ENCODE results near the gene DOK5. TPM values are rescaled to one million over a fixed set of nuclear protein-coding genes. Genes with fewer than 3 reads are reported as not detected.

Gene DOK5
- total and polyA plus RNA-seq, 2 of the 4 experiments (the other 2 are of a cell fraction): 2.8 to 3.9 TPM

DNA sequence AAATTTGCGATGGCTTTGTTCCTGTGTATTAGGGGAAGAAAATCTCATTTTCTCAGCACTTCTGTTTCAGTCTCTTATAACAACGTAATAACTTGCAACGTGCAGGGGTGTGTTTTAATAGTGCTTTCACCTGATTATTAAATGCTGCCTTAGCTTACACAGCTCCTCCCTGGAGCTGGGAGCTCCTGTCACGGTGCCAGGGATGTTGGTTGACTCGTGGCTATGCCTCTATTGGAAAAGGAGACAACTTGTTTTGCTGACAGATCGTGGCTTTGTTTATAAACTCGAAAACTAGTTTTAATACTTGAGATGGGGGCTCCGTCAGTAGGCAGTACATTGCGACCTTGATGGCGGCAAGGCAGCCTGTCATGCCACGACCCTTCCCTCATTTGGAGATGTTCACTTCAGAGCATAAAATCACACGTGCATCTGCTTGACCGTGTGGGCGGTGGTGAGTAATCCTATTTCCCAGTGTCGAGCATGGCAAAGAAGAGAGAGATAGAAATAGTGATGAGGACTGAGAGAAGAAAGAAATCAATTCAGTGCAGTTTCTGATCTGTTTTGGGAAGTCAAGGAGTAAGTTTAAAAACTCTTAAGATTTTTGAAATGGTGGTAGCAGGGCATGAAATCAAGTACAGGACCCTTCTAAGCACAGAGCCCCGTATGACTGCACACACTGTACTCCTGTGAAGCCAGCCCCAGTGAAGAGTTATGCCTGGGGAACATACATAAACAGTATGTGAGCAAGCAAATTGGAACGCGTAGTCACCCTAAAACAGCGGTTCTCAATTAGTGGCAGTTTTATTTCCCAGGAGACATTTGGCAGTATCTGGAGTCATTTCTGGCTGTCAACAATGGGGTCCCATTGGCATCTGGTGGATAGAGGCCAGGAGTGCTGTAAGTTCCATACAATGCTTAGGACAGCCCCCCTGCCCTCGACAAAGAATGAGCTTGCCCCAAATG lies 147.2 kb downstream of the DOK5 start:
- no peak for TF ChIP-seq RCOR1 (IDR thresholded peaks at IDR 0.05; ENCODE audit: insufficient replicate concordance, low read length)
- TF ChIP-seq MAFK (IDR thresholded peaks at IDR 0.05; ENCODE audit: low read depth, low read length): no peak
- TF ChIP-seq, protein P1, sequence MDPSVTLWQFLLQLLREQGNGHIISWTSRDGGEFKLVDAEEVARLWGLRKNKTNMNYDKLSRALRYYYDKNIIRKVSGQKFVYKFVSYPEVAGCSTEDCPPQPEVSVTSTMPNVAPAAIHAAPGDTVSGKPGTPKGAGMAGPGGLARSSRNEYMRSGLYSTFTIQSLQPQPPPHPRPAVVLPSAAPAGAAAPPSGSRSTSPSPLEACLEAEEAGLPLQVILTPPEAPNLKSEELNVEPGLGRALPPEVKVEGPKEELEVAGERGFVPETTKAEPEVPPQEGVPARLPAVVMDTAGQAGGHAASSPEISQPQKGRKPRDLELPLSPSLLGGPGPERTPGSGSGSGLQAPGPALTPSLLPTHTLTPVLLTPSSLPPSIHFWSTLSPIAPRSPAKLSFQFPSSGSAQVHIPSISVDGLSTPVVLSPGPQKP (IDR thresholded peaks at IDR 0.05; ENCODE audit: borderline replicate concordance, low read depth, low read length): no peak
- no peak for TF ChIP-seq NFE2L2 (IDR thresholded peaks at IDR 0.05; ENCODE audit: low read depth, low read length)
- no peak for TF ChIP-seq FOS (IDR thresholded peaks at IDR 0.05; ENCODE audit: low read depth, low read length)
- TF ChIP-seq, protein P2, sequence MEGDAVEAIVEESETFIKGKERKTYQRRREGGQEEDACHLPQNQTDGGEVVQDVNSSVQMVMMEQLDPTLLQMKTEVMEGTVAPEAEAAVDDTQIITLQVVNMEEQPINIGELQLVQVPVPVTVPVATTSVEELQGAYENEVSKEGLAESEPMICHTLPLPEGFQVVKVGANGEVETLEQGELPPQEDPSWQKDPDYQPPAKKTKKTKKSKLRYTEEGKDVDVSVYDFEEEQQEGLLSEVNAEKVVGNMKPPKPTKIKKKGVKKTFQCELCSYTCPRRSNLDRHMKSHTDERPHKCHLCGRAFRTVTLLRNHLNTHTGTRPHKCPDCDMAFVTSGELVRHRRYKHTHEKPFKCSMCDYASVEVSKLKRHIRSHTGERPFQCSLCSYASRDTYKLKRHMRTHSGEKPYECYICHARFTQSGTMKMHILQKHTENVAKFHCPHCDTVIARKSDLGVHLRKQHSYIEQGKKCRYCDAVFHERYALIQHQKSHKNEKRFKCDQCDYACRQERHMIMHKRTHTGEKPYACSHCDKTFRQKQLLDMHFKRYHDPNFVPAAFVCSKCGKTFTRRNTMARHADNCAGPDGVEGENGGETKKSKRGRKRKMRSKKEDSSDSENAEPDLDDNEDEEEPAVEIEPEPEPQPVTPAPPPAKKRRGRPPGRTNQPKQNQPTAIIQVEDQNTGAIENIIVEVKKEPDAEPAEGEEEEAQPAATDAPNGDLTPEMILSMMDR (conservative IDR thresholded peaks at IDR 0.05; ENCODE audit: low read depth, low read length): no peak
- TF ChIP-seq MAZ (IDR thresholded peaks at IDR 0.05; ENCODE audit: borderline replicate concordance, low read depth, low read length): no peak
- TF ChIP-seq BHLHE40 (IDR thresholded peaks at IDR 0.05; ENCODE audit: low read depth, low read length): no peak
- TF ChIP-seq RAD21 (IDR thresholded peaks at IDR 0.05; ENCODE audit: low read length): no peak
- TF ChIP-seq POLR2A (IDR thresholded peaks at IDR 0.05; ENCODE audit: low read depth, low read length): no peak
- in situ Hi-C loops (cut with MboI; ENCODE audit: low sequenced_read_pairs): no loop called here

More for the DNA sequence above, 147.2 kb downstream of the DOK5 start:
- no peak overlapping the region for H2BK20ac ChIP-seq (ENCODE audit: low read depth, low read length)
- no peak overlapping the region for H3K4ac ChIP-seq (ENCODE audit: low read depth, low read length)
- no peaks in the 10 kb centered on the region for H3K9me3 ChIP-seq (ENCODE audit: control insufficient read depth, insufficient read depth, low read length)
- no TSS peak for BruUV-seq (replicated peaks)
- H3K36me3 ChIP-seq (ENCODE audit: control insufficient read depth, insufficient read depth, low read length): no peaks in the 10 kb centered on the region
- ChIA-PET CTCF (no interaction called here), POLR2A (ENCODE audit: unreplicated experiment) (no interaction called here)
- no peak overlapping the region for H3K18ac ChIP-seq (ENCODE audit: low read depth, low read length)
- H3K4me2 ChIP-seq (ENCODE audit: low read depth, low read length): no peak overlapping the region; the same call in 1 of the 2 replicates
- no peak overlapping the region for H3K27ac ChIP-seq (ENCODE audit: insufficient read depth, low read length)
- H3K4me3 ChIP-seq (ENCODE audit: insufficient read depth, low read depth, low read length): no peak overlapping the region
- H3K9me1 ChIP-seq (ENCODE audit: insufficient read depth, low read length): no peaks in the 10 kb centered on the region
- H2BK120ac ChIP-seq (ENCODE audit: low read depth, low read length): no peak overlapping the region
- H4K5ac ChIP-seq (ENCODE audit: low read depth, low read length): no peak overlapping the region
- ATAC-seq (ENCODE audit: low read depth) (no peak), DNase-seq (peak; percentile 34)
- H2BK15ac ChIP-seq (ENCODE audit: low read depth, low read length): no peak overlapping the region
- no peak overlapping the region for H3K9ac ChIP-seq (ENCODE audit: low read depth, low read length)
- intact Hi-C loops (cut with micrococcal nuclease) (no loop called here), dilution Hi-C loops (cut with HindIII; ENCODE audit: low sequenced_read_pairs, unreplicated experiment) (no loop called here)
- no peak overlapping the region for H4K91ac ChIP-seq (ENCODE audit: insufficient read depth, low read depth, low read length)
- no peak overlapping the region for H4K8ac ChIP-seq (ENCODE audit: low read depth in 2 of 2, low read length in 2 of 2)
- H2AK9ac ChIP-seq (replicated peaks; ENCODE audit: low read depth, low read length, poor library complexity): peak overlapping the region; percentile 16
- H3K56ac ChIP-seq (ENCODE audit: extremely low read depth, insufficient read depth, low read length): no peak overlapping the region
- H2AK5ac ChIP-seq (ENCODE audit: low read depth, low read length): no peak overlapping the region
- H3K23ac ChIP-seq (ENCODE audit: low read depth, low read length): no peak overlapping the region
- no peak overlapping the region for H3K14ac ChIP-seq (replicated peaks; ENCODE audit: low read depth, low read length)
- no peaks in the 10 kb centered on the region for H4K20me1 ChIP-seq (ENCODE audit: insufficient read depth, low read length)
- H3K79me1 ChIP-seq (ENCODE audit: low read depth in 1 of 2, low read length in 2 of 2): no peaks in the 10 kb centered on the region
- WGBS, 2 experiments (ENCODE audit: extremely low coverage in 2 of 2, insufficient read length in 1 of 2): no CpG with 5 or more reads among the region's 20 CpGs
- no peaks in the 10 kb centered on the region for H3K27me3 ChIP-seq (ENCODE audit: control insufficient read depth, insufficient read depth, low read length)
- no peaks in the 10 kb centered on the region; the same call in 1 of the 2 replicates for H3K4me1 ChIP-seq (ENCODE audit: control insufficient read depth, insufficient read depth, low read length)
- no peak overlapping the region for H2BK5ac ChIP-seq (ENCODE audit: low read depth, low read length, poor library complexity, severe bottlenecking)
- no peak overlapping the region for H2AFZ ChIP-seq (replicated peaks; ENCODE audit: low read length, poor library complexity)
